ENCODE results near the gene FOXF2.

Gene FOXF2

GRCh38 chr6:1387876-1388629, 1.3 kb upstream of the FOXF2 start:
- DNase-seq (ENCODE audit: low read depth) = no peak
- no peak for TF ChIP-seq CTCF (conservative IDR thresholded peaks at IDR 0.05; ENCODE audit: low read length)
- no peak overlapping the region for H3K4me3 ChIP-seq (ENCODE audit: low read length)

GRCh38 chr6:1388630-1389368, 577 bp upstream of the FOXF2 start:
- TF ChIP-seq CTCF (conservative IDR thresholded peaks at IDR 0.05; ENCODE audit: low read length) = no peak
- peak overlapping the region; percentile 55 for H3K4me3 ChIP-seq (ENCODE audit: low read length)
- no peak for DNase-seq (ENCODE audit: low read depth)

GRCh38 chr6:1390133-1390945, 963 bp downstream of the FOXF2 start:
- peak; percentile 69 for DNase-seq (ENCODE audit: low read depth)
- peak overlapping the region; percentile 71 for H3K4me3 ChIP-seq (ENCODE audit: low read length)
- no peak for TF ChIP-seq CTCF (conservative IDR thresholded peaks at IDR 0.05; ENCODE audit: low read length)

GRCh38 chr6:1390946-1391799, 1.8 kb downstream of the FOXF2 start:
- no peak for TF ChIP-seq CTCF (conservative IDR thresholded peaks at IDR 0.05; ENCODE audit: low read length)
- DNase-seq (ENCODE audit: low read depth) = peak; percentile 65
- peak overlapping the region; percentile 71 for H3K4me3 ChIP-seq (ENCODE audit: low read length)

- TF ChIP-seq CTCF (conservative IDR thresholded peaks at IDR 0.05; ENCODE audit: low read length) = no peak
- DNase-seq (ENCODE audit: low read depth) = no peak
- H3K4me3 ChIP-seq (ENCODE audit: low read length) = peak overlapping the region; percentile 71
Observed at GRCh38 chr6:1391800-1392309, 2.5 kb downstream of the FOXF2 start.
